MG63 (cell line): ENCODE results near the gene PELI1. TPM values are rescaled to one million over a fixed set of nuclear protein-coding genes. Genes with fewer than 3 reads are reported as not detected.

Experiments used
- DNase-seq: peaks from one replicate; pipeline ENCODE4 v3.0.0-alpha.2; 2020
- H3K27me3 ChIP-seq: fragments of 250-450 bp; sonication (Bioruptor Pico); 2 replicates; pipeline ENCODE4 v1.5.1; 2020; ENCODE audit warnings: mild to moderate bottlenecking, moderate library complexity
- H3K36me3 ChIP-seq: fragments of 250-450 bp; sonication (Bioruptor Pico); 2 replicates; pipeline ENCODE4 v1.5.1; 2020; ENCODE audit warnings: mild to moderate bottlenecking, moderate library complexity
- H3K4me3 ChIP-seq: fragments of 250-450 bp; sonication (Bioruptor Pico); 2 replicates; pipeline ENCODE4 v1.5.1; 2020; ENCODE audit warnings: mild to moderate bottlenecking, moderate library complexity
- H3K9me3 ChIP-seq: fragments of 250-450 bp; sonication (Bioruptor Pico); 2 replicates; pipeline ENCODE4 v1.5.1; 2020; ENCODE audit warnings: mild to moderate bottlenecking, moderate library complexity
- total RNA-seq: library from RNA; depleted of rRNA; stranded (reverse); fragments of >200 nt; shearing (Covaris generic); gene quantifications from 2 replicates; pipeline ENCODE4 v1.2.3, GENCODE V29; 2014; ENCODE audit warnings: low replicate concordance

PELI1 gene
- total RNA-seq, 1 experiment from 2014 or later, result 0.76 TPM

- Histone ChIP-seq H3K4me3 (no peak overlapping the region), H3K9me3 (no peaks in the 10 kb centered on the region), H3K36me3 (no peaks in the 10 kb centered on the region), H3K27me3 (no peaks in the 10 kb centered on the region)
- no peak for DNase-seq
These were observed 8.8 kb downstream of the PELI1 start for GRCh38 chr2:64135421-64135820.

DNA sequence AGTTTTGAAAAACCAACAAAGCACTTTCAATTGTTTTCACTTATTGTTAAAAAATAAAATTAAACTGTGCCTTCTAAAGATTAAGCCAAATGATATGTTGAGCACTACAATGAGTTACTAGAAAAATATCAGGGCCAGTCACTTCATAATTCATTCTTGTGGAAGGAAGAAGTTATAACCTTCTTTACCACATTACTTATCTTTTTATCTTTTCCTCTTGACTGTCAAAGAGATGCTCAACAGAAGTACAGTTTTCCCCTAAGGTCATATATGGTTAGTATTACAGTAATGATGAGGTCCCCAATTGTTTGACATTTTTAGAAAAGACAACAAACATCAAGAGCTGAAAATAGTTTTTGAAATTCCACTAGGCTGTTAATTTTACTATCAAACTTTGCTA is 9.4 kb downstream of the PELI1 start:
- H3K9me3 ChIP-seq, result no peaks in the 10 kb centered on the region
- no peaks in the 10 kb centered on the region for H3K27me3 ChIP-seq
- no peak overlapping the region for H3K4me3 ChIP-seq
- no peak for DNase-seq
- no peaks in the 10 kb centered on the region for H3K36me3 ChIP-seq

DNA sequence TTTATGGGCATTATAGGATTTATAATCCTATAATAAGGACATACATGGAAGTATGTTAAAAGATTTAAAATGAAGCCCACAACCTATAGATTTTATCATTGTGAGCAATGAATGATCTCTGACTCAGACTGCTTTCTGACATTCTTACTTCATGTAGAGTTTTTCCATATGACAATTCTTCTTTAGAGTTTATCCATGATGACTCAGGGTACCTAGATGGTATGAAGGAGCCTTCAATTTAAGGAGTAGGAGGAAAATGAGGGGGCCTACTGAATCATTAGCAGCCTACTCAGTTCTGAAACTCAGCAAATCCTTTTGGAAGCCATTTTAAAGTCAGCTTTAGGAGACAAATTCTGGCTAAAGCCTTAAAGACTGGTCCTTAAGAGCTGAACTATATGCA is 10.4 kb downstream of the PELI1 start:
- no peak overlapping the region for H3K4me3 ChIP-seq
- DNase-seq, result no peak
- no peaks in the 10 kb centered on the region for H3K36me3 ChIP-seq
- no peaks in the 10 kb centered on the region for H3K9me3 ChIP-seq
- no peaks in the 10 kb centered on the region for H3K27me3 ChIP-seq

GRCh38 chr2:64133354-64133753 is 10.9 kb downstream of the PELI1 start:
- DNase-seq, result no peak
- no peaks in the 10 kb centered on the region for H3K36me3 ChIP-seq

GRCh38 chr2:64130333-64130732 is 13.9 kb downstream of the PELI1 start:
- no peak overlapping the region for H3K4me3 ChIP-seq
- no peak for DNase-seq
- no peaks in the 10 kb centered on the region for H3K27me3 ChIP-seq
- H3K9me3 ChIP-seq, result no peaks in the 10 kb centered on the region
- no peaks in the 10 kb centered on the region for H3K36me3 ChIP-seq

More at GRCh38 chr2:64133354-64133753, 10.9 kb downstream of the PELI1 start:
- H3K9me3 ChIP-seq, result no peaks in the 10 kb centered on the region
- no peak overlapping the region for H3K4me3 ChIP-seq
- no peaks in the 10 kb centered on the region for H3K27me3 ChIP-seq

DNA sequence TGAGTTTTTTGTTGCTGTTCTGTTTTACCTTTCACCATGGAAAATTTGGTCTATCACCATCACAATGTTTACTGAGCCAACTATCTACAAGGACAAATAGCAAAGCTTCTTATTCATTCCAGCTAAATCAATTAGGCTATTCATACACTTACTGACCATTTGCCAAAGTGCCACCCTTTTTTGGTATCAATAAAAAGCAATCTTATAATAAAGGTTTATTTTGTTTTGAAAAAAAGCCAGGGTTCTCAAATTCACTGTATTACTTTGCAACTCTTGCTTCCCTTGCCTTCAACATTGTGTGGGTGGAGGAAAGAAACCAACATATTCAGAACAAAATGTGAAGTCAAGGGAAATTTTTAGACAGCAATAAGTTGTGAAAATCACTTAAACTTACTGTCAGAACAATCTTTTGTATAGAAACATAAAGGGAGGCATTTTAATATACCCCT is 15.3 kb downstream of the PELI1 start:
- Histone ChIP-seq H3K9me3 (no peaks in the 10 kb centered on the region), H3K27me3 (no peaks in the 10 kb centered on the region), H3K36me3 (no peaks in the 10 kb centered on the region), H3K4me3 (no peak overlapping the region)
- DNase-seq, result no peak

- Histone ChIP-seq H3K36me3 (no peaks in the 10 kb centered on the region), H3K27me3 (no peaks in the 10 kb centered on the region), H3K9me3 (no peaks in the 10 kb centered on the region), H3K4me3 (no peak overlapping the region)
- no peak for DNase-seq
These were observed 15.8 kb downstream of the PELI1 start for GRCh38 chr2:64128406-64128805.

DNA sequence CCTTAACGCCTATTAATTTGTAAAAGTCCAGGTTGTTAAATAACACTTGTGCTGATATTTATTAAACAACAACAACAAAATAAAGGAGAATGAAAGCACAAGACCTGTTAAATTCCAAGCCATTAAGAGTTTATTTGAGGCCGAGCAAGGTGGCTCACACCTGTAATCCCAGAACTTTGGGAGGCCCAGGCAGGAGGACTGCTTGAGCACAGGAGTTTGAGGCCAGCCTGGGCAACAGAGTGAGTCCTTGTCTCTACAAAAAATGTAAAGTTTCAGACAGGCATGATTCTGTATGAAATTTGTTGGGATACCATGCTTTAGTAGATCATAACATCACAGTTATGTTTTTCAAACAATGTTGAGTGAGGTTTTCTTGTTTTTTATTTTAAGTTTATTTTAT is 17.1 kb downstream of the PELI1 start:
- Histone ChIP-seq H3K36me3 (no peaks in the 10 kb centered on the region), H3K27me3 (no peaks in the 10 kb centered on the region), H3K4me3 (no peak overlapping the region), H3K9me3 (no peaks in the 10 kb centered on the region)
- DNase-seq, result no peak

GRCh38 chr2:64126601-64127000 is 17.6 kb downstream of the PELI1 start:
- H3K9me3 ChIP-seq, result no peaks in the 10 kb centered on the region
- no peak overlapping the region for H3K4me3 ChIP-seq
- no peak for DNase-seq
- no peaks in the 10 kb centered on the region for H3K27me3 ChIP-seq
- H3K36me3 ChIP-seq, result no peaks in the 10 kb centered on the region

DNA sequence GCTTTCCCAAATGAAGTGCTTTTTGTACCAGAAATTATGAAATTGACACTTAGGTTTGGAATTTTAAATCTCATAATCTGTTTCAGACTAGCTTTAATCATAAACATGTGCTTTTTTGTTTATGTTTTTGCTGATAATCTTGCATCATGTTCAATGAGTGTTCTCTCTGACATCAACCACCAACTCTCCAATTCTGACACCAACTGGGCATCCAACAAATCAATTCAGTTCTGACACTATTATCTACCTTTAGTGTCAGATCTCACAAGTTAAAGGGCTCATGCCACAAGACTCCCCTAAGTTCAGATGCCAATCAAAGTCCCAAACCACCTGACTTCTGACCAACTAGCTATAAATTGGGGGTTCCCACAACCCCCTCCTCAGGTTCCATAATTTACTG is 19.6 kb downstream of the PELI1 start:
- Histone ChIP-seq H3K27me3 (no peaks in the 10 kb centered on the region), H3K4me3 (no peak overlapping the region), H3K9me3 (no peaks in the 10 kb centered on the region), H3K36me3 (no peaks in the 10 kb centered on the region)
- no peak for DNase-seq

DNA sequence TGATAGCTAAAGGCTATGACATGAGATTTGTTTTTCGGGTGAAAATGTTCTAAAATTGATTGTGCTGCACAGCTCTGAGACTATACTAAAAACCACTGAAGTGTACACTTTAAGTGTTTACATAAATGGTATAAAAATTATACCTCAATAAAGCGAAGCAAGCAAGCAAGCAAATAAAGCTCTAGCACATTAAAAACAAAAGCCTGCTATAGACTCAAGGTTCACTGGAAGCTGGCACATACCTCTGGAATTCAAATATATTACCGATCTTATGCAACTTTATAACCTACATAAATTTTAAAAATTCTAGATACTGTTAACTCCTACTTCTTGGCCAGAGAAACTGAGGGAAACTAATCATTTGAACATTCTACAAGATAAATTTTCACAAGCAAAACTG is 20.1 kb downstream of the PELI1 start:
- H3K9me3 ChIP-seq, result no peaks in the 10 kb centered on the region
- no peak for DNase-seq
- no peaks in the 10 kb centered on the region for H3K27me3 ChIP-seq
- no peaks in the 10 kb centered on the region for H3K36me3 ChIP-seq
- no peak overlapping the region for H3K4me3 ChIP-seq

- no peak for DNase-seq
- Histone ChIP-seq H3K36me3 (no peaks in the 10 kb centered on the region), H3K27me3 (no peaks in the 10 kb centered on the region), H3K4me3 (no peak overlapping the region), H3K9me3 (no peaks in the 10 kb centered on the region)
These were observed 20.5 kb downstream of the PELI1 start for GRCh38 chr2:64123740-64124139.

DNA sequence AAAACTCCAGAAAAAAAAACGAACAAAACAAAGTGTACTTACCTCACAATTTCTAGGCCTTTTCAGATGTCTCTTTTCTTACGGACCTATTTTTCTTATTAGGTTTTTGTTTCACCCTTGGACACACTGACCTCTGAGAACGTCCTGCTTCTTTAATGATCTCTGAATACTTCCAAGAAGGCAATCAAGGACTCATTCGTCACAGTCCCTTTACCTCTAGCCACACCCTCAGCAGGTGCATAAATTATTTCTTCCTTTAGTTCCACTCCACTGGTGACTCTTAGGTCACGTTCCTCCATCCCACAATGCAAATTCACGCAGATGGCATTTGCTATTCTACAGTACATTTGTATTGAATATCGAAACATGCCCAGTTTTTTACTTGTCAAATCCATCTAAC is 21.9 kb downstream of the PELI1 start:
- Histone ChIP-seq H3K27me3 (no peaks in the 10 kb centered on the region), H3K4me3 (no peak overlapping the region), H3K9me3 (no peaks in the 10 kb centered on the region), H3K36me3 (no peaks in the 10 kb centered on the region)
- DNase-seq, result no peak

- H3K27me3 ChIP-seq, result no peaks in the 10 kb centered on the region
- no peaks in the 10 kb centered on the region for H3K9me3 ChIP-seq
- no peak for DNase-seq
- no peak overlapping the region for H3K4me3 ChIP-seq
- no peaks in the 10 kb centered on the region for H3K36me3 ChIP-seq
These were observed 23.3 kb downstream of the PELI1 start for GRCh38 chr2:64120928-64121327.

- Histone ChIP-seq H3K36me3 (no peaks in the 10 kb centered on the region), H3K4me3 (no peak overlapping the region), H3K27me3 (no peaks in the 10 kb centered on the region), H3K9me3 (no peaks in the 10 kb centered on the region)
- no peak for DNase-seq
These were observed 24.2 kb downstream of the PELI1 start for GRCh38 chr2:64120008-64120407.

DNA sequence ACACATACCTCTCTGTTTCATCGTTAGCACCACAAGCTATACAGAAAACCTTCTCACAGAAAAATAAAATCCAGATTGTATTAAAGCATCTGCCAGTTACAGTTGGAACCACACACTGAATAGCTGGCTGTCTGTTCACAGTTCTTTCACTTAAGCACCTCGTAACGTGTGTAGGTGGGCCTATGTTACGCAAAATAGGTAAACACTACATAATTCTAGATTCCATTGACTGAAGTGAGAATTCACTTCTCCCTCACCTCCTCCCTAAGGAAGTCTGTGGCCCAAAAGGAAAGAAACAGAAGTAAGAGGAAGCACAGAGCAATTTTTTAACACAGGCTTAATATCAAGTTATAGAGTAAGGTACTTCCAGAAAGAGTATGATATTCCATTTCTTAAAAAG is 24.9 kb downstream of the PELI1 start:
- Histone ChIP-seq H3K36me3 (no peaks in the 10 kb centered on the region), H3K4me3 (no peak overlapping the region), H3K9me3 (no peaks in the 10 kb centered on the region), H3K27me3 (no peaks in the 10 kb centered on the region)
- DNase-seq, result no peak

DNA sequence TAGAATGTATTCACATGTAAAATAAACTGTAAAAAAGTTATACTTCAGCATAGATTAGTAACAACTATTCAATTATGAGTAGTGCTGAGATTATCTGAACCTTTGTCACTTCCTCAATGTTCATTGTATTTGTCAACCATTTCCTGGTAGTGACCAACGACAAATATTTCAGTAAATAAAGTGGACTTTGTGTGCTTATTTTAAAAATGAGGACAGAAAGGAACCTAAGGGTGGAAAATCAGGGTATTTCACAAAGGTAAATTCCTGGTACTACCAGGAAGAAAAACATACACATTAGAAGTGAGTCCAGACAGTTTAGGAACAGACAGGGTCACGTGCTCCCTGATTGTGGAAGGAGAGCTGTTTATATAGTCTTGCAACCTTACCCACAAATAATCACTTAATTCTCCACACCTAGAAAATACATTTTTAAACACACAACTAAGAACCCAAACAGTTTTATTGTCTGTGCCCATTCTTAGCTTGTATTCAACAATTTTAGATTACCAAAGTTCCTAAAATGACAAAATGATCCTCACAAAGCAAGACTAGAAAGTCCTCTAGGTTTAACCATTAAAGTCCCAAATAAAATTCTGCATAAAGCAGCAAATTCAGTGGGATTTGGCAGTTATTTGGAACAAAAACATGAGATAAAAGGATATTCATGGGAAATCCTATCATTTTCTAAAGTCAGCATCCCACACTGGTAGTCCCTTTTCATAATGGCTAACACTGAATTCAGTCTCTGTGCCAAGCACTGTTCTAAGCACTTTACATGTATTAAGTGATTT is 28.2 kb downstream of the PELI1 start:
- H3K36me3 ChIP-seq, result no peaks in the 10 kb centered on the region
- H3K4me3 ChIP-seq, result no peak overlapping the region
- DNase-seq, result no peak
- no peaks in the 10 kb centered on the region for H3K27me3 ChIP-seq
- no peaks in the 10 kb centered on the region for H3K9me3 ChIP-seq

- H3K9me3 ChIP-seq, result no peaks in the 10 kb centered on the region
- DNase-seq, result no peak
- no peaks in the 10 kb centered on the region for H3K36me3 ChIP-seq
- H3K4me3 ChIP-seq, result no peak overlapping the region
- no peaks in the 10 kb centered on the region for H3K27me3 ChIP-seq
These were observed 29.3 kb downstream of the PELI1 start for GRCh38 chr2:64114912-64115277.
